IMR-90 (cell line): ENCODE results near the gene EVI2A. TPM values are rescaled to one million over a fixed set of nuclear protein-coding genes. Genes with fewer than 3 reads are reported as not detected.

Experiments used
- ATAC-seq: fragments of 200-7000 bp; cut with Tn5 transposase; 2 replicates; pipeline ENCODE4 v1.9.1; 2020; ENCODE audit warnings: low read depth, mild to moderate bottlenecking, moderate library complexity
- BruUV-seq: library from RNA; stranded (reverse); fragments of 400-500 nt; replicated peaks from 2 replicates; lab custom pipeline; 2021; lab: Mats Ljungman, UMichigan
- CTCF ChIA-PET: fragments of 300-600 bp; formaldehyde crosslinking; extraction: SDS; loops from one replicate; lab custom pipeline; 2021; ENCODE audit warnings: antibody characterized with exemption; lab: Yijun Ruan, JAX
- POLR2A ChIA-PET: fragments of 300-600 bp; sonication (Branson Sonifier 250); formaldehyde crosslinking; loops from one replicate; lab custom pipeline; 2022; ENCODE audit warnings: antibody characterized with exemption; ENCODE audit not compliant: unreplicated experiment; lab: Charles Lee
- DNase-seq: peaks from one replicate; pipeline ENCODE4 v3.0.0; 2013
- H2AFZ ChIP-seq: replicated peaks from 2 replicates; pipeline ENCODE3; 2013; ENCODE audit warnings: low read length, mild to moderate bottlenecking; ENCODE audit not compliant: poor library complexity
- H2AK5ac ChIP-seq: 2 replicates; pipeline ENCODE4 v1.6.1; 2013; ENCODE audit warnings: low read depth, low read length, inconsistent platforms
- H2AK9ac ChIP-seq: replicated peaks from 2 replicates; pipeline ENCODE3; 2013; ENCODE audit warnings: mild to moderate bottlenecking, low read depth, low read length, moderate library complexity; ENCODE audit not compliant: poor library complexity
- H2BK120ac ChIP-seq: 2 replicates; pipeline ENCODE4 v1.6.1; 2013; ENCODE audit warnings: low read depth, low read length, inconsistent platforms
- H2BK15ac ChIP-seq: 3 replicates; pipeline ENCODE4 v1.6.1; 2013; ENCODE audit warnings: low read depth, low read length, inconsistent platforms
- H2BK20ac ChIP-seq: 2 replicates; pipeline ENCODE4 v1.6.1; 2013; ENCODE audit warnings: low read depth, mild to moderate bottlenecking, inconsistent platforms, low read length, moderate library complexity
- H2BK5ac ChIP-seq: 2 replicates; pipeline ENCODE4 v1.6.1; 2013; ENCODE audit warnings: mild to moderate bottlenecking, low read depth, low read length, inconsistent platforms; ENCODE audit not compliant: poor library complexity, severe bottlenecking
- H3K14ac ChIP-seq: replicated peaks from 2 replicates; pipeline ENCODE4 v1.6.1; 2013; ENCODE audit warnings: low read depth, low read length, inconsistent platforms
- H3K18ac ChIP-seq: 2 replicates; pipeline ENCODE4 v1.6.1; 2013; ENCODE audit warnings: low read depth, low read length, control low read depth
- H3K23ac ChIP-seq: 2 replicates; pipeline ENCODE4 v1.6.1; 2013; ENCODE audit warnings: low read depth, low read length, inconsistent platforms
- H3K27ac ChIP-seq: 2 replicates; pipeline ENCODE4 v1.5.1; 2013; ENCODE audit warnings: mild to moderate bottlenecking, control low read depth, low read length; ENCODE audit not compliant: insufficient read depth
- H3K27me3 ChIP-seq: 2 replicates; pipeline ENCODE4 v1.6.1; 2013; ENCODE audit warnings: low read length; ENCODE audit not compliant: control insufficient read depth, insufficient read depth
- H3K36me3 ChIP-seq: 2 replicates; pipeline ENCODE4 v1.6.1; 2013; ENCODE audit warnings: low read length, mixed read lengths; ENCODE audit not compliant: control insufficient read depth, insufficient read depth
- H3K4ac ChIP-seq: 2 replicates; pipeline ENCODE4 v1.6.1; 2013; ENCODE audit warnings: low read depth, low read length, inconsistent platforms
- H3K4me1 ChIP-seq: 2 replicates; pipeline ENCODE4 v1.6.1; 2013; ENCODE audit warnings: low read length, mixed read lengths; ENCODE audit not compliant: control insufficient read depth, insufficient read depth
- H3K4me2 ChIP-seq: 2 replicates; pipeline ENCODE4 v1.6.1; 2013; ENCODE audit warnings: low read depth, mild to moderate bottlenecking, control low read depth, low read length, moderate library complexity
- H3K4me3 ChIP-seq: 2 replicates; pipeline ENCODE4 v1.5.1; 2013; ENCODE audit warnings: low read depth, mild to moderate bottlenecking, control low read depth, low read length, moderate library complexity; ENCODE audit not compliant: insufficient read depth
- H3K56ac ChIP-seq: 2 replicates; pipeline ENCODE4 v1.6.1; 2013; ENCODE audit warnings: low read length, inconsistent platforms; ENCODE audit not compliant: insufficient read depth; ENCODE audit errors: extremely low read depth
- H3K79me1 ChIP-seq, 2 experiments: 2 replicates each; pipeline ENCODE4 v1.6.1; 2013; ENCODE audit warnings: low read length in 2 of 2, inconsistent platforms in 1 of 2, low read depth in 1 of 2
- H3K9ac ChIP-seq: 2 replicates; pipeline ENCODE4 v1.6.1; 2013; ENCODE audit warnings: low read depth, low read length, control low read depth
- H3K9me1 ChIP-seq: 2 replicates; pipeline ENCODE4 v1.6.1; 2013; ENCODE audit warnings: low read length, inconsistent platforms; ENCODE audit not compliant: insufficient read depth
- H3K9me3 ChIP-seq: 2 replicates; pipeline ENCODE4 v1.6.1; 2013; ENCODE audit warnings: low read length; ENCODE audit not compliant: control insufficient read depth, insufficient read depth
- H4K20me1 ChIP-seq: 2 replicates; pipeline ENCODE4 v1.6.1; 2013; ENCODE audit warnings: low read length, inconsistent platforms; ENCODE audit not compliant: insufficient read depth
- H4K5ac ChIP-seq: 2 replicates; pipeline ENCODE4 v1.6.1; 2013; ENCODE audit warnings: mild to moderate bottlenecking, low read depth, low read length, control low read depth
- H4K8ac ChIP-seq, 2 experiments: 2 replicates each; pipeline ENCODE4 v1.6.1; 2013; ENCODE audit warnings: low read depth in 2 of 2, low read length in 2 of 2, control low read depth in 1 of 2, inconsistent platforms in 1 of 2
- H4K91ac ChIP-seq: 2 replicates; pipeline ENCODE4 v1.6.1; 2013; ENCODE audit warnings: low read depth, low read length, inconsistent platforms; ENCODE audit not compliant: insufficient read depth
- CEBPB ChIP-seq: IDR thresholded peaks from 2 replicates; pipeline ENCODE4 v1.6.1; 2012; ENCODE audit warnings: low read depth, low read length, improper control_type of control experiment
- CHD1 ChIP-seq: IDR thresholded peaks from 2 replicates; pipeline ENCODE4 v1.6.1; 2012; ENCODE audit warnings: low read depth, low read length, improper control_type of control experiment
- FOS ChIP-seq: fragments of 150-350 bp; IDR thresholded peaks from 2 replicates; pipeline ENCODE4 v1.6.1; 2016; ENCODE audit warnings: low read depth, low read length
- MAFK ChIP-seq: IDR thresholded peaks from 2 replicates; pipeline ENCODE4 v1.6.1; 2012; ENCODE audit warnings: low read depth, low read length, improper control_type of control experiment
- MXI1 ChIP-seq: IDR thresholded peaks from 2 replicates; pipeline ENCODE4 v1.6.1; 2012; ENCODE audit warnings: low read depth, mild to moderate bottlenecking, low read length, moderate library complexity, borderline replicate concordance
- NFE2L2 ChIP-seq: fragments of 150-350 bp; IDR thresholded peaks from 2 replicates; pipeline ENCODE4 v1.6.1; 2016; ENCODE audit warnings: low read depth, mild to moderate bottlenecking, low read length
- RCOR1 ChIP-seq: IDR thresholded peaks from 2 replicates; pipeline ENCODE4 v1.6.1; 2012; ENCODE audit warnings: mild to moderate bottlenecking, low read length, improper control_type of control experiment; ENCODE audit not compliant: insufficient replicate concordance
- RFX5 ChIP-seq: IDR thresholded peaks from 2 replicates; pipeline ENCODE4 v1.8.0; 2012; ENCODE audit warnings: low read depth, mild to moderate bottlenecking, low read length, moderate library complexity
- WGBS, 2 experiments: methylation state at CpG; one replicate each; pipeline versions ENCODE4 v1.1.5 to v1.1.7; 2013; ENCODE audit warnings: missing lambda C conversion rate in 2 of 2; ENCODE audit not compliant: insufficient read length in 1 of 2; ENCODE audit errors: extremely low coverage in 2 of 2; 5-methylcytosine and 5-hydroxymethylcytosine counted together
- dilution Hi-C: fragments of 300-500 bp; cut with HindIII; formaldehyde crosslinking; loops from one replicate; pipeline ENCODE4 v1.14.3; 2018; ENCODE audit warnings: low sequenced_read_pairs; ENCODE audit not compliant: unreplicated experiment
- in situ Hi-C: fragments of 300-500 bp; cut with MboI; formaldehyde crosslinking; loops from 3 replicates; pipeline ENCODE4 v1.14.3; 2019; ENCODE audit warnings: low sequenced_read_pairs, inconsistent platforms, mixed read lengths
- intact Hi-C: fragments of 100-400 bp; cut with micrococcal nuclease; formaldehyde crosslinking; loops from 2 replicates; pipeline ENCODE4 v1.10.0; 2022
- polyA plus RNA-seq, 3 experiments: library from polyadenylated mRNA; depleted of rRNA; stranded (reverse); fragments of >200 nt; gene quantifications; 2 replicates each; pipeline ENCODE4 v1.2.3, GENCODE V29; 2012; ENCODE audit warnings: low replicate concordance in 1 of 3
- total RNA-seq: library from RNA; depleted of rRNA; stranded (reverse); fragments of >200 nt; gene quantifications from 2 replicates; pipeline ENCODE4 v1.2.3, GENCODE V29; 2012
- TF ChIP-seq, protein P1 (sequence below): conservative IDR thresholded peaks from 2 replicates; pipeline ENCODE4 v1.5.1; 2012; ENCODE audit warnings: mild to moderate bottlenecking, low read depth, low read length, improper control_type of control experiment

Gene EVI2A
- total and polyA plus RNA-seq, 2 of the 4 experiments (the other 2 are of a cell fraction) = 0.50 to 0.90 TPM

DNA sequence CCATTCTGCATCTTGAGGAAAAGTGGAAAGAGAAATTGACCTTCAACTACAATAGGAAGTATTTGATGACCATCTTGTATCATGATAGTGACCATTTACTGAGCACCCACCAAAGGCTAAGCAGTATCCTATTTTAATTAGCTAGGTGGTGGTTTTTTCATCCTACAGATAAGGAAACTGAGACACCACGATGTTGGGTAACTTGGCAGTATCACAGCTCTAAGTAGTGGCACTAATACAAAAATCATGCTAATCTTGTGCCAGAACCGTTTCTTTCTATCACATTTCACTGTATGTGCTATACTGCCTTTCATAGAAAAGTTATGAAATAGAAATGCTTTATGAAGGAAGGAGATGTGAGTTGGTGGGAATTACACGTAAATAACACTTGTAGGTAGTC is 9.9 kb downstream of the EVI2A start:
- WGBS, 2 experiments = no CpG with 5 or more reads among the region's 3 CpGs
- Histone ChIP-seq H4K5ac (no peak overlapping the region), H2AK5ac (no peak overlapping the region), H3K4me3 (no peak overlapping the region), H3K9me1 (no peaks in the 10 kb centered on the region; the same call in none of the 2 replicates), H3K36me3 (no peaks in the 10 kb centered on the region; the same call in 1 of the 2 replicates), H4K91ac (no peak overlapping the region), H4K20me1 (no peaks in the 10 kb centered on the region; the same call in 1 of the 2 replicates), H2BK20ac (no peak overlapping the region), H3K4ac (no peak overlapping the region), H3K4me2 (no peak overlapping the region), H4K8ac (no peak overlapping the region), H2AK9ac (no peak overlapping the region), H2AFZ (no peak overlapping the region), H3K18ac (no peak overlapping the region), H3K27me3 (no peaks in the 10 kb centered on the region), H3K14ac (no peak overlapping the region), H3K23ac (no peak overlapping the region; the same call in 1 of the 2 replicates), H3K9ac (no peak overlapping the region), H3K27ac (no peak overlapping the region), H2BK15ac (no peak overlapping the region), H3K56ac (no peak overlapping the region), H3K79me1 (peaks cover 11 to 40% of the 10 kb centered on the region in 2 experiments; a peak in 3 of 4 replicates), H2BK5ac (no peak overlapping the region), H3K9me3 (no peaks in the 10 kb centered on the region), H2BK120ac (no peak overlapping the region), H3K4me1 (peaks cover 2% of the 10 kb centered on the region; the same call in 1 of the 2 replicates)
- intact Hi-C loops = no loop called here
- no TSS peak for BruUV-seq
- in situ Hi-C loops = no loop called here
- dilution Hi-C loops = no loop called here
- POLR2A ChIA-PET = interaction anchor here (0.6 kb wide), 1 partner anchor 12 kb away, joined by 4 read pairs; no protein-coding TSS in a partner anchor
- CTCF ChIA-PET = no interaction called here
- no peak for ATAC-seq
- TF ChIP-seq RFX5 = no peak
- no peak for TF ChIP-seq FOS
- no peak for TF ChIP-seq CHD1
- TF ChIP-seq CEBPB = no peak
- no peak for TF ChIP-seq NFE2L2
- no peak for TF ChIP-seq MAFK
- no peak for TF ChIP-seq MXI1
- TF ChIP-seq, protein P1, sequence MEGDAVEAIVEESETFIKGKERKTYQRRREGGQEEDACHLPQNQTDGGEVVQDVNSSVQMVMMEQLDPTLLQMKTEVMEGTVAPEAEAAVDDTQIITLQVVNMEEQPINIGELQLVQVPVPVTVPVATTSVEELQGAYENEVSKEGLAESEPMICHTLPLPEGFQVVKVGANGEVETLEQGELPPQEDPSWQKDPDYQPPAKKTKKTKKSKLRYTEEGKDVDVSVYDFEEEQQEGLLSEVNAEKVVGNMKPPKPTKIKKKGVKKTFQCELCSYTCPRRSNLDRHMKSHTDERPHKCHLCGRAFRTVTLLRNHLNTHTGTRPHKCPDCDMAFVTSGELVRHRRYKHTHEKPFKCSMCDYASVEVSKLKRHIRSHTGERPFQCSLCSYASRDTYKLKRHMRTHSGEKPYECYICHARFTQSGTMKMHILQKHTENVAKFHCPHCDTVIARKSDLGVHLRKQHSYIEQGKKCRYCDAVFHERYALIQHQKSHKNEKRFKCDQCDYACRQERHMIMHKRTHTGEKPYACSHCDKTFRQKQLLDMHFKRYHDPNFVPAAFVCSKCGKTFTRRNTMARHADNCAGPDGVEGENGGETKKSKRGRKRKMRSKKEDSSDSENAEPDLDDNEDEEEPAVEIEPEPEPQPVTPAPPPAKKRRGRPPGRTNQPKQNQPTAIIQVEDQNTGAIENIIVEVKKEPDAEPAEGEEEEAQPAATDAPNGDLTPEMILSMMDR = no peak
- TF ChIP-seq RCOR1 = no peak
- DNase-seq = no peak
